Esophagus squamous epithelium (tissue), 5 donors: Measurements from ENCODE around the gene B9D1. TPM values are rescaled to one million over a fixed set of nuclear protein-coding genes. Genes with fewer than 3 reads are reported as not detected.
A peak's percentile ranks its signal among the peaks of the same experiment; 100 is the strongest.

ENCODE experiments used
- DNase-seq: peaks from one replicate; lab custom pipeline; 2025; lab: John Stamatoyannopoulos, UW
- H3K27ac ChIP-seq, 4 donors: fragments of 200-600 bp; sonication (generic); one replicate each; pipeline ENCODE4 v1.5.1; 2016 to 2019; ENCODE audit warnings: mild to moderate bottlenecking in 1 of 4
- H3K27me3 ChIP-seq, 4 donors: fragments of 200-600 bp; sonication (generic); 1 replicate in 3 of 4; 2 replicates in 1 of 4; pipeline versions ENCODE4 v1.5.1 to v1.6.0; 2017 to 2021; ENCODE audit warnings: antibody characterized with exemption in 1 of 4
- H3K36me3 ChIP-seq, 3 donors: fragments of 200-600 bp; sonication (generic); one replicate each; pipeline ENCODE4 v1.5.1; 2016 to 2019
- H3K4me1 ChIP-seq, 3 donors: fragments of 200-600 bp; sonication (generic); one replicate each; pipeline ENCODE4 v1.5.1; 2017 to 2019
- H3K4me3 ChIP-seq, 4 donors: fragments of 200-600 bp; sonication (generic); 1 replicate in 3 of 4; 2 replicates in 1 of 4; pipeline ENCODE4 v1.5.1; 2016 to 2019; ENCODE audit warnings: mild to moderate bottlenecking in 2 of 4, moderate library complexity in 1 of 4
- H3K9me3 ChIP-seq, 3 donors: fragments of 200-600 bp; sonication (generic); one replicate each; pipeline ENCODE4 v1.5.1; 2016 to 2019
- POLR2A ChIP-seq, 4 donors: fragments of 450-650 bp; IDR thresholded peaks; one replicate each; pipeline ENCODE4 v1.6.1; 2017; ENCODE audit warnings: antibody characterized with exemption in 4 of 4, mild to moderate bottlenecking in 4 of 4, moderate library complexity in 3 of 4
- WGBS, 2 donors: methylation state at CpG; one replicate each; pipeline ENCODE4 v1.1.5; 2018; 5-methylcytosine and 5-hydroxymethylcytosine counted together
- intact Hi-C: fragments of 100-400 bp; cut with DNase I; formaldehyde crosslinking; loops from one replicate; pipeline ENCODE4 v1.15.0; 2022
- total RNA-seq, 4 donors: library from RNA; depleted of rRNA; stranded (reverse); fragments of >200 nt; gene quantifications; one replicate each; pipeline ENCODE4 v1.1.0, GENCODE V29; 2016
- TF ChIP-seq, protein P1 (sequence below), 6 experiments: fragments of 450-650 bp in 4 of 6; fragments of 200-600 bp in 2 of 6; sonication (generic) in 2 of 6; IDR thresholded peaks; one replicate each; pipeline ENCODE4 v1.5.1; 2016 to 2019; ENCODE audit warnings: antibody characterized with exemption in 6 of 6, mild to moderate bottlenecking in 4 of 6, moderate library complexity in 4 of 6
- donor health status: DM: yes; HTN: yes; CAD: no.

Gene B9D1
- total RNA-seq, 4 donors from 2014 or later: 9.2 to 24.5 (median 13.0) TPM

DNA sequence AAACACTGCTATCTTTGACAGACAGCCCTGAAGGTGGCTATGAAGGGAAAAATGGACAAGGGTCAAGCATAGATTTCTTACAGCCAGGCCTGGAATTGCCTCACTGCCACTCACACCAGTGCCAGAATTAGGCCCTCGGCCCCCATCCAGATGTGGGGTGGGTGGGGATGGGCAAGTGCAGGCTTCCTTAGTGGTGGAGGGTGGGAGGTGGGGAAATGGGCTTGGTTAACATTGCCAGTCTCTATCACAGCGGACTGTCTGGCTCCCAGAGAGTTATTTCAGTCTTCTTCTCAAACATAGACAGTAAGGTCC, 24.9 kb downstream of the B9D1 start:
- Histone ChIP-seq H3K9me3 (no peaks in the 10 kb centered on the region), H3K4me1 (peaks cover 0 to 34% (median 13%) of the 10 kb centered on the region in 3 donors), H3K36me3 (peaks cover 6 to 50% (median 11%) of the 10 kb centered on the region in 3 donors), H3K4me3 (no peak overlapping the region), H3K27ac (peak overlapping the region in 2 of 4 donors; percentile 7 to 28), H3K27me3 (no peaks in the 10 kb centered on the region)
- DNase-seq: no peak
- 60 to 80% methylated on average over 1 of the region's 2 CpGs for WGBS, 2 donors
- TF ChIP-seq, protein P1, sequence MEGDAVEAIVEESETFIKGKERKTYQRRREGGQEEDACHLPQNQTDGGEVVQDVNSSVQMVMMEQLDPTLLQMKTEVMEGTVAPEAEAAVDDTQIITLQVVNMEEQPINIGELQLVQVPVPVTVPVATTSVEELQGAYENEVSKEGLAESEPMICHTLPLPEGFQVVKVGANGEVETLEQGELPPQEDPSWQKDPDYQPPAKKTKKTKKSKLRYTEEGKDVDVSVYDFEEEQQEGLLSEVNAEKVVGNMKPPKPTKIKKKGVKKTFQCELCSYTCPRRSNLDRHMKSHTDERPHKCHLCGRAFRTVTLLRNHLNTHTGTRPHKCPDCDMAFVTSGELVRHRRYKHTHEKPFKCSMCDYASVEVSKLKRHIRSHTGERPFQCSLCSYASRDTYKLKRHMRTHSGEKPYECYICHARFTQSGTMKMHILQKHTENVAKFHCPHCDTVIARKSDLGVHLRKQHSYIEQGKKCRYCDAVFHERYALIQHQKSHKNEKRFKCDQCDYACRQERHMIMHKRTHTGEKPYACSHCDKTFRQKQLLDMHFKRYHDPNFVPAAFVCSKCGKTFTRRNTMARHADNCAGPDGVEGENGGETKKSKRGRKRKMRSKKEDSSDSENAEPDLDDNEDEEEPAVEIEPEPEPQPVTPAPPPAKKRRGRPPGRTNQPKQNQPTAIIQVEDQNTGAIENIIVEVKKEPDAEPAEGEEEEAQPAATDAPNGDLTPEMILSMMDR (IDR thresholded peaks at IDR 0.05): no peak
- intact Hi-C loops: no loop called here

DNA sequence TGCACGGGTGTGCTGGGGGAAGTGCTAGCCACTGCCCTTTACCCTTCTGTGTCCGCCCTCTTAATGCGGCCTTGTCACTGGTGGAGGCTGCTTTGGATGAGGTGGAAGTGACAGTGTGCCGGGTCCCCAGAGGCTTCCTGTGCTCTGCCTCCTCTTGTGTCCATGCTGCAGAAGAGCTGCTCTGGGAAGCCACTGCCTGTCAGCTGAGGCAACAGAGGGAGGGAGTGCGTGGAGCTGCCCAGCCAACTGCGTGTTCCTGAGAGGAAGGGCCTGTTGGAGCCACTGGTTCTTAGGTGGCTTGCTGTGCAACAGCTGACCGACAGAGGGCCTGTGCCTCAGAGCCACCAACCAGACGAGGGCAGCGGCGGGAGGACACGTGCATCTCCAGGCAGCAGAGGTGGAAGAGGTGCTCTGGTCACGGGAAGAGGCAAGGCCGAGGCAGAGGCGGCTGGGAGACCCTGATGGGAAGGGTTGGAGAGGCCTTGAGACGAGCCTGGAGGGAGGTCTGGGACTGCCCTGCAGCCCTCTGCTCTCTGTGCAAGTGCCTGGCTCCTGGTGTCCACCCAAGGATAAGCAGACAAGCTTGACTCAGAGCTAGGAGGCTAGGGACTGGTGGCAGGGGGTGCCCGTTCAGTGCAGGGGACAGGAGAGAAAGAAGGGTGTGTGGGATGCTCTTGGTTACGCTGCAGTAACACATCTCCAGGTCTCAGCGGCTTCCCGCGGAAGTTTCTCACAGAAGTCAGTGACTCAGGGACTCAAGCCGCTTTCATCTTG, 25.4 kb downstream of the B9D1 start:
- H3K4me3 ChIP-seq: no peak overlapping the region
- peaks cover 6 to 55% (median 11%) of the 10 kb centered on the region in 3 donors for H3K36me3 ChIP-seq
- no peak for DNase-seq
- intact Hi-C loops: no loop called here
- peaks cover 0 to 28% (median 11%) of the 10 kb centered on the region in 3 donors for H3K4me1 ChIP-seq
- no peaks in the 10 kb centered on the region for H3K9me3 ChIP-seq
- H3K27ac ChIP-seq: peak overlapping the region in 1 of 4 donors; percentile 28
- H3K27me3 ChIP-seq: no peaks in the 10 kb centered on the region
- 73 to 74% methylated on average over 6 to 12 of the region's 21 CpGs for WGBS, 2 donors
- TF ChIP-seq, protein P1 (IDR thresholded peaks at IDR 0.05): peak in 5 of 6 experiments; percentile 8 to 50 (median 20)
- no peak for TF ChIP-seq POLR2A (IDR thresholded peaks at IDR 0.05)

DNA sequence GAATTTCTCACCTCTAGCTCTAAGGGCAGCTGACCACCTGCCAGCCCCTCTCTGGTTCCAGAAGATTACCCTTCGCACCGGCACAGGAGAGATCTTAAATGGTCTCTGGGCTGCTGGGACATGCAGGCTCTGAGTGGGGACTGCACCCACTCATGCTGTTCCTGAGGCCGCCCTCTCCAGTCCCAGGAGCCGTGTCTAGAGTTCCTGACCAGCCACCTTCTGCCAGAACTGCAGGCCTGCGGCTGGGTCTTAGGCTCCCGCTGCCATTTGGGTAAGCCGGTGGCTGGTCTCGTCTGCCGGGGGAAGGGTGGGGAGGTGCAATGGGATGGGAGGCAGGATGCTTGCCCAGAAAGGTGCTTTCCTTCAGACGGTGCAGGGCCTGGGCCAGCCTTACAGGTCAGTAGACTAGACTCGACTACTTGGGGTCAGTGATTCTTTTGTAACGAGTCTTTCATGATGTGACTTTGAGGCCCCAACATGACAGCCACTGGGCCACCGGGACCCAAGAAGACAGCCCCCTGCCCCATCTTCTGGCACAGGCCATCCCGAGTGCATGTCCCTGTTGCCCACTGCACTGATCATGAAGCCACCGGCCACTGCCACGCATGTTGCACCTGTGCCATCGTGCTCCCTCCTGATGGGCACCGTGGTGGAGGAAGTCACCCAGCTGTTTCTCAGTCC, 26.4 kb downstream of the B9D1 start:
- H3K4me3 ChIP-seq: no peak overlapping the region
- H3K4me1 ChIP-seq: peaks cover 0 to 18% (median 5%) of the 10 kb centered on the region in 3 donors
- H3K27me3 ChIP-seq: no peaks in the 10 kb centered on the region
- DNase-seq: no peak
- no peaks in the 10 kb centered on the region for H3K9me3 ChIP-seq
- peaks cover 6 to 65% (median 11%) of the 10 kb centered on the region in 3 donors for H3K36me3 ChIP-seq
- intact Hi-C loops: no loop called here
- TF ChIP-seq, protein P1 (IDR thresholded peaks at IDR 0.05): no peak
- no peak for TF ChIP-seq POLR2A (IDR thresholded peaks at IDR 0.05)
- 86 to 88% methylated on average over 9 to 11 of the region's 18 CpGs for WGBS, 2 donors
- H3K27ac ChIP-seq: no peak overlapping the region

DNA sequence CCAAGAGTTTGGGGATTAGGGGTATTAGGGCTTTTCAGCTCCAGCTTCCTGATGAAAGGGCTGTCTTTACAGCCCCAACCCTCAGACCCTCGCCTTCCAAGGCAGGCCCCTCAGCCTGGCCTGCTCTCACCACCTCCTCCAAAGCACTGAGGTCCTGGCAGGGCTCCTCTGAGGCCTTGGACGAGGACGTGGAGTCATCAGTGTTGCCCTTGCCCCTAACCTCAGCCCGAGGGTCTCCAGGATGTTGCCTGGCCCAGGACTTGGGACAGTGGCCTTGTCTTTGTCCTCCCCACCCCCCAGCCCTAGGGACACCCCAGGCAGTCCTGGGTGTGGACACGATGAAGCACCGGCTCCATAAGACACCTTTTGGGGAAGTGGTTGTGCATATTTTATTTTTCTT, 28.2 kb downstream of the B9D1 start:
- Histone ChIP-seq H3K36me3 (peaks cover 6 to 83% (median 14%) of the 10 kb centered on the region in 3 donors), H3K27me3 (no peaks in the 10 kb centered on the region), H3K9me3 (no peaks in the 10 kb centered on the region), H3K27ac (no peak overlapping the region), H3K4me1 (peaks cover 0 to 17% (median 5%) of the 10 kb centered on the region in 3 donors), H3K4me3 (no peak overlapping the region)
- no peak for DNase-seq
- WGBS, 2 donors: 40 to 84% methylated on average over 1 to 6 of the region's 6 CpGs
- TF ChIP-seq, protein P1 (IDR thresholded peaks at IDR 0.05): no peak
- no peak for TF ChIP-seq POLR2A (IDR thresholded peaks at IDR 0.05)
- intact Hi-C loops: no loop called here

DNA sequence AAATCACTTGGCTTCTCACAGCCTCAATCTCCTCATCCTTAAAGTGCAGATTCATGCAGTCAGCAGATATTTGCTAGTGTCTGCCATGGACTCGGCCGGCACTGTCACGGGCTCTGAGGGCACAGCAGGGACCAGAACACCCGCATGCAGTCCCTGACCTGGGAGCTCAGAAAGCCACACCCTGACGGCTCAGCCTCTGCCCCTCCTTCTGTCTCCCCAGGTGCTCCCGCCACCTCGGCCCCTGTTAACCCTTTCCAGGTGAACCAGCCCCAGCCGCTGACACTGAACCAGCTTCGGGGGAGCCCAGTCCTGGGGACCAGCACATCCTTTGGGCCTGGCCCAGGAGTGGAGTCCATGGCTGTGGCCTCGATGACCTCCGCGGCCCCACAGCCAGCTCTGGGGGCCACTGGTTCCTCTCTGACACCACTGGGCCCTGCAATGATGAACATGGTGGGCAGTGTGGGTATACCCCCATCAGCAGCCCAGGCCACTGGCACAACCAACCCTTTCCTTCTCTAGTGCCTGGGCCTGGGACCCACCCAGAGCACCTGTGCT, 28.7 kb downstream of the B9D1 start:
- Histone ChIP-seq H3K27ac (no peak overlapping the region), H3K36me3 (peaks cover 6 to 88% (median 18%) of the 10 kb centered on the region in 3 donors), H3K4me3 (no peak overlapping the region), H3K4me1 (peaks cover 0 to 17% (median 5%) of the 10 kb centered on the region in 3 donors), H3K27me3 (no peaks in the 10 kb centered on the region), H3K9me3 (no peaks in the 10 kb centered on the region)
- DNase-seq: no peak
- TF ChIP-seq, protein P1 (IDR thresholded peaks at IDR 0.05): no peak
- no peak for TF ChIP-seq POLR2A (IDR thresholded peaks at IDR 0.05)
- 70 to 83% methylated on average over 2 to 7 of the region's 12 CpGs for WGBS, 2 donors
- intact Hi-C loops: no loop called here
